Spleen (tissue), 11 donors: Measurements from ENCODE around the gene KCNRG. TPM values are rescaled to one million over a fixed set of nuclear protein-coding genes. Genes with fewer than 3 reads are reported as not detected.

Source experiments
- DNase-seq: peaks from one replicate; pipeline ENCODE4 v3.0.0-alpha.2; 2020
- H3K27ac ChIP-seq, 8 donors: fragments of 200-600 bp; sonication (generic) in 7 of 8; 1 replicate in 4 of 8; 2 replicates in 4 of 8; pipeline versions ENCODE4 v1.5.0 to v1.8.0; 2016 to 2021; ENCODE audit warnings: inconsistent platforms in 4 of 8, mild to moderate bottlenecking in 4 of 8, moderate library complexity in 1 of 8
- H3K27me3 ChIP-seq, 7 donors: fragments of 200-600 bp; sonication (generic) in 6 of 7; replicated peaks in 1 of 7; 1 replicate in 4 of 7; 2 replicates in 3 of 7; pipeline versions ENCODE4 v1.5.0 to v1.8.0; 2016 to 2021; ENCODE audit warnings: inconsistent platforms in 3 of 7, mild to moderate bottlenecking in 1 of 7
- H3K36me3 ChIP-seq, 6 donors: fragments of 200-600 bp; sonication (generic) in 5 of 6; 1 replicate in 4 of 6; 2 replicates in 2 of 6; pipeline versions ENCODE4 v1.5.0 to v1.8.0; 2016 to 2021; ENCODE audit warnings: inconsistent platforms in 2 of 6
- H3K4me1 ChIP-seq, 6 donors: fragments of 200-600 bp; sonication (generic) in 5 of 6; 1 replicate in 3 of 6; 2 replicates in 3 of 6; pipeline versions ENCODE4 v1.5.0 to v1.8.0; 2016 to 2021; ENCODE audit warnings: inconsistent platforms in 3 of 6
- H3K4me3 ChIP-seq, 8 donors: fragments of 200-600 bp; sonication (generic) in 7 of 8; 1 replicate in 4 of 8; 2 replicates in 4 of 8; pipeline versions ENCODE4 v1.5.0 to v1.8.0; 2016 to 2021; ENCODE audit warnings: inconsistent platforms in 4 of 8, mild to moderate bottlenecking in 4 of 8, moderate library complexity in 2 of 8
- H3K9me3 ChIP-seq, 8 donors: fragments of 200-600 bp; sonication (generic) in 7 of 8; 1 replicate in 4 of 8; 2 replicates in 4 of 8; pipeline versions ENCODE4 v1.5.0 to v1.8.0; 2016 to 2021; ENCODE audit warnings: inconsistent platforms in 4 of 8
- POLR2A ChIP-seq, 3 donors: fragments of 450-650 bp; IDR thresholded peaks; one replicate each; pipeline ENCODE4 v1.5.1; 2017; ENCODE audit warnings: antibody characterized with exemption in 3 of 3, mild to moderate bottlenecking in 1 of 3
- POLR2AphosphoS5 ChIP-seq, 3 donors: sonication (generic); formaldehyde crosslinking; IDR thresholded peaks; one replicate each; pipeline ENCODE4 v1.5.1; 2017; ENCODE audit warnings: antibody characterized with exemption in 3 of 3
- WGBS, 5 donors: extraction: QIAGEN DNeasy Blood & Tissue Kit in 3 of 5; methylation state at CpG; one replicate each; pipeline versions ENCODE4 v1.1.5 to v1.1.7; 2013 to 2018; 5-methylcytosine and 5-hydroxymethylcytosine counted together
- intact Hi-C: fragments of 100-400 bp; cut with DNase I; formaldehyde crosslinking; loops from one replicate; pipeline ENCODE4 v1.15.0; 2023; ENCODE audit warnings: low total_unique reads
- polyA plus RNA-seq, 3 donors: library from polyadenylated mRNA; stranded (reverse); fragments of 200-250 nt; gene quantifications; one replicate each; pipeline ENCODE4 v1.2.1, GENCODE V29; 2013
- total RNA-seq, 7 donors: library from RNA; depleted of rRNA in 3 of 7; stranded (reverse); fragments of >200 nt in 3 of 7; fragmentation: NEBNext Ultra II Directional in 4 of 7; extraction: Animal tissue kit (Norgen Biotek cat#: 25700) in 4 of 7; gene quantifications; one replicate each; pipeline versions ENCODE4 v1.1.0 to v1.2.1, GENCODE V29; 2016 to 2021
- TF ChIP-seq, protein P1 (sequence below), 11 experiments: fragments of 200-600 bp in 7 of 11; fragments of 450-650 bp in 4 of 11; sonication (generic) in 4 of 11; IDR thresholded peaks in 8 of 11; conservative IDR thresholded peaks in 3 of 11; 1 replicate in 7 of 11; 2 replicates in 4 of 11; pipeline versions ENCODE4 v1.4.0 to v1.8.0; 2016 to 2021; ENCODE audit warnings: antibody characterized with exemption in 11 of 11, inconsistent platforms in 4 of 11, mild to moderate bottlenecking in 1 of 11
- donor health status: healthy with polysubstance abuse.
- donor health status: DM: no; HTN: no; CAD: no; lungs with moderate emphysema.
- donor health status: DM: no; HTN: no; CAD: no.
- donor health status: Bipolar disorder and iron deficiency.
- donor health status: healthy.
- donor health status: DM: no; HTN: no; CAD: no.
- donor health status: DM: yes; HTN: yes; CAD: no.

The KCNRG gene
- total and polyA plus RNA-seq, 10 donors = 0.35 to 2.6 (median 0.86) TPM; not detected in 1

DNA sequence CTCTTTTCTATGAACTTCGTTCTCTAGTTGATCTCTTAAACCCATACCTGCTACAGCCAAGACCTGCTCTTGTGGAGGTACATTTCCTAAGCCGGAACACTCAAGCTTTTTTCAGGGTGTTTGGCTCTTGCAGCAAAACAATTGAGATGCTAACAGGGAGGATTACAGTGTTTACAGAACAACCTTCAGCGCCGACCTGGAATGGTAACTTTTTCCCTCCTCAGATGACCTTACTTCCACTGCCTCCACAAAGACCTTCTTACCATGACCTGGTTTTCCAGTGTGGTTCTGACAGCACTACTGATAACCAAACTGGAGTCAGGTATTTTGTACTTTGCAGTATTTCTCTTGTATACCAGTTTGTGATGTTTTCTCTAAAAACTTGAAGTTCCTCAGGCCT, 506 bp downstream of the KCNRG start:
- intact Hi-C loops = no loop called here
- peaks cover 0 to 82% (median 40%) of the 10 kb centered on the region in 6 donors for H3K36me3 ChIP-seq
- 75 to 88% (median 85%) methylated on average over 4 of the region's 4 CpGs for WGBS, 5 donors

DNA sequence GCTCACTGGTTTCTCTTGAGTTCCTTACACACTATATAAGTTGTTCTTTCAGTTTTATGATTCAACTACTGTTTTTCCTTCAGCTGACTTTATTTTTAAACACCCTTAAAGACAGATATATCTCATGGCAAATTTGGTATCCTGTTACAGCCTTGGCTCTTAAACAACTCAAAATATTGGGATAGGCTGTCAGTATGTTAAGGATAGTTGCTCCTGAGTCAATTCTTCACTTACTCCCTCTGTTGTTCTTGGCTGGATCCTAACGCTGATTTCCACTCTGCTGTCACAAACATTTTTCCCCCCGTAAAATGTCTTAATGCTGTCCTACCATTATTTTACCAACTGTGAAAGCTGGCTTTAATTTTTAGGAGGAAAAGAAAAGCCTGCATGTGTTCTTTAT, 1.2 kb downstream of the KCNRG start:
- H3K27ac ChIP-seq = peak overlapping the region in 2 of 8 donors; percentile 0
- 80 to 95% (median 84%) methylated on average over 2 of the region's 2 CpGs for WGBS, 5 donors

More for the DNA sequence above, 506 bp downstream of the KCNRG start:
- no peak for DNase-seq
- Histone ChIP-seq H3K4me1 (peaks cover 3 to 41% (median 14%) of the 10 kb centered on the region in 6 donors), H3K27me3 (no peaks in the 10 kb centered on the region), H3K9me3 (no peaks in the 10 kb centered on the region), H3K27ac (peak overlapping the region in 6 of 8 donors; percentile 5 to 47 (median 24)), H3K4me3 (no peak overlapping the region)
- no peak for TF ChIP-seq POLR2A (IDR thresholded peaks at IDR 0.05)
- TF ChIP-seq, protein P1, sequence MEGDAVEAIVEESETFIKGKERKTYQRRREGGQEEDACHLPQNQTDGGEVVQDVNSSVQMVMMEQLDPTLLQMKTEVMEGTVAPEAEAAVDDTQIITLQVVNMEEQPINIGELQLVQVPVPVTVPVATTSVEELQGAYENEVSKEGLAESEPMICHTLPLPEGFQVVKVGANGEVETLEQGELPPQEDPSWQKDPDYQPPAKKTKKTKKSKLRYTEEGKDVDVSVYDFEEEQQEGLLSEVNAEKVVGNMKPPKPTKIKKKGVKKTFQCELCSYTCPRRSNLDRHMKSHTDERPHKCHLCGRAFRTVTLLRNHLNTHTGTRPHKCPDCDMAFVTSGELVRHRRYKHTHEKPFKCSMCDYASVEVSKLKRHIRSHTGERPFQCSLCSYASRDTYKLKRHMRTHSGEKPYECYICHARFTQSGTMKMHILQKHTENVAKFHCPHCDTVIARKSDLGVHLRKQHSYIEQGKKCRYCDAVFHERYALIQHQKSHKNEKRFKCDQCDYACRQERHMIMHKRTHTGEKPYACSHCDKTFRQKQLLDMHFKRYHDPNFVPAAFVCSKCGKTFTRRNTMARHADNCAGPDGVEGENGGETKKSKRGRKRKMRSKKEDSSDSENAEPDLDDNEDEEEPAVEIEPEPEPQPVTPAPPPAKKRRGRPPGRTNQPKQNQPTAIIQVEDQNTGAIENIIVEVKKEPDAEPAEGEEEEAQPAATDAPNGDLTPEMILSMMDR (IDR thresholded peaks at IDR 0.05 in 8 of 11, conservative IDR thresholded peaks at IDR 0.05 in 3 of 11) = no peak
- TF ChIP-seq POLR2AphosphoS5 (IDR thresholded peaks at IDR 0.05) = no peak

DNA sequence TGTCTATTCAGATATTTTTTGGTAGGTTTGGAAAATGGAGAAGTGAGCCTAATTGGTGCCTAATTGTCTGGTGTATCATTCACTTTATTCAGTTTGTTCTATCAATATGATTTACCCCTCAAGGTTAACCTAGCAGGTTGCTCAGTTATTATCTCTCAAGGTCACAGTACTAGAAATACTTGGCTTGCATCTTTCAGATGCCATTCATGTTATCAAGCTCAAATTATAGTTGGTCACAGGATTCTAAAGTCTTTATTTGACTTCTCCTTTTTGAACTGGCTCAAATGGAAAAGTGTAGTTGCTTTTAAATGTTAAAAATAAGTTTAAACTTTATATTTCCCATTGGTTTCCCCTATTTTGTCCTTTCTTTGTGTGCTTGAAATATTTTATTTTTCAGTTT, 2.6 kb downstream of the KCNRG start:
- no peak for TF ChIP-seq POLR2AphosphoS5 (IDR thresholded peaks at IDR 0.05)
- no peak for TF ChIP-seq POLR2A (IDR thresholded peaks at IDR 0.05)
- TF ChIP-seq, protein P1 (IDR thresholded peaks at IDR 0.05 in 8 of 11, conservative IDR thresholded peaks at IDR 0.05 in 3 of 11) = no peak
- peaks cover 3 to 36% (median 14%) of the 10 kb centered on the region in 6 donors for H3K4me1 ChIP-seq
- H3K27ac ChIP-seq = no peak overlapping the region
- H3K27me3 ChIP-seq = no peaks in the 10 kb centered on the region
- intact Hi-C loops = no loop called here
- no peak overlapping the region for H3K4me3 ChIP-seq
- H3K36me3 ChIP-seq = peaks cover 0 to 82% (median 38%) of the 10 kb centered on the region in 6 donors
- no peaks in the 10 kb centered on the region for H3K9me3 ChIP-seq
- no peak for DNase-seq

More for the DNA sequence above, 1.2 kb downstream of the KCNRG start:
- no peaks in the 10 kb centered on the region for H3K9me3 ChIP-seq
- H3K27me3 ChIP-seq = no peaks in the 10 kb centered on the region
- TF ChIP-seq POLR2A (IDR thresholded peaks at IDR 0.05) = no peak
- TF ChIP-seq, protein P1 (IDR thresholded peaks at IDR 0.05 in 8 of 11, conservative IDR thresholded peaks at IDR 0.05 in 3 of 11) = no peak
- TF ChIP-seq POLR2AphosphoS5 (IDR thresholded peaks at IDR 0.05) = no peak
- H3K4me1 ChIP-seq = peaks cover 3 to 41% (median 14%) of the 10 kb centered on the region in 6 donors
- no peak overlapping the region for H3K4me3 ChIP-seq
- H3K36me3 ChIP-seq = peaks cover 0 to 82% (median 46%) of the 10 kb centered on the region in 6 donors
- no peak for DNase-seq
- intact Hi-C loops = no loop called here

DNA sequence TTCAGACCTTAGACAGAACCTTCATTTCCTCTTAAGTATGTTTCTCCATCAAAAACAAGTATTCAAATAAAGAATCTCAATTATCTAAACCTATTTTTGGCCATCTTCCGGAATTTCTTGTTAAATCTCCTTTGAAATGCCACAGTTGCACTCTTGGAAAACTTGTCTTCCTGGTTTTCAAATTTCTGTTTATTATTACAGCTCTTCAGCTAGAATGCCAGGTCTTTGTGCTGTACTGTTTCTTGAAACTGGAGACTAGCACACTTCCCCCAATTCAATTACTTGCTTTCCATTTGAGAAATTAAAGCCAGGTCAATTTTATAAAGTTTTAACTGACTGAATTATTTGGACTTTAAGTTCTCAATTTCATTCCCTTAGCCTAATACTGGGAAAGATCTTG, 10.2 kb downstream of the KCNRG start:
- Histone ChIP-seq H3K27me3 (no peaks in the 10 kb centered on the region), H3K4me1 (peaks cover 0 to 14% (median 5%) of the 10 kb centered on the region in 6 donors), H3K27ac (no peak overlapping the region), H3K36me3 (peaks cover 0 to 69% (median 19%) of the 10 kb centered on the region in 6 donors), H3K9me3 (no peaks in the 10 kb centered on the region), H3K4me3 (no peak overlapping the region)
- WGBS, 5 donors = 74 to 90% (median 79%) methylated on average over 1 of the region's 1 CpG
- no peak for TF ChIP-seq POLR2AphosphoS5 (IDR thresholded peaks at IDR 0.05)
- TF ChIP-seq POLR2A (IDR thresholded peaks at IDR 0.05) = no peak
- TF ChIP-seq, protein P1 (IDR thresholded peaks at IDR 0.05 in 8 of 11, conservative IDR thresholded peaks at IDR 0.05 in 3 of 11) = no peak
- no peak for DNase-seq
- intact Hi-C loops = no loop called here
